HG02885 (cell line): ENCODE results near the gene EDEM2.
"Not testable (repeated sequence)": the region's sequence is repeated elsewhere in the genome, so short reads cannot be mapped to it uniquely, and the experiment has no call there.

Experiments used
- ATAC-seq: cut with Tn5 transposase; IDR thresholded peaks from one replicate; pipeline ENCODE4 v1.9.1; 2021; ENCODE audit warnings: mild to moderate bottlenecking; ENCODE audit not compliant: unreplicated experiment, poor library complexity

The EDEM2 gene

GRCh38 chr20:35133031-35133430 lies 14.1 kb downstream of the EDEM2 start:
- ATAC-seq, result no peak

- no peak for ATAC-seq
Measured at GRCh38 chr20:35131934-35132333, 15.2 kb downstream of the EDEM2 start.

GRCh38 chr20:35129647-35130069 lies 17.5 kb downstream of the EDEM2 start:
- ATAC-seq, result no peak

- no peak for ATAC-seq
Measured at GRCh38 chr20:35125753-35126152, 21.4 kb downstream of the EDEM2 start.

- ATAC-seq, result no peak
Measured at GRCh38 chr20:35122756-35123405, 24.3 kb downstream of the EDEM2 start.

- ATAC-seq, result no peak
Measured at GRCh38 chr20:35121186-35121585, 25.9 kb downstream of the EDEM2 start.

- ATAC-seq, result no peak
Measured at GRCh38 chr20:35120012-35120701, 27.0 kb downstream of the EDEM2 start.

- ATAC-seq, result no peak
Measured at GRCh38 chr20:35117629-35118028, 29.5 kb downstream of the EDEM2 start.

GRCh38 chr20:35117196-35117595 lies 29.9 kb downstream of the EDEM2 start:
- ATAC-seq, result no peak

GRCh38 chr20:35116258-35116657 lies 30.9 kb downstream of the EDEM2 start:
- ATAC-seq, result no peak

GRCh38 chr20:35115606-35116005 lies 31.5 kb downstream of the EDEM2 start:
- ATAC-seq, result no peak

- ATAC-seq, result not testable (repeated sequence)
Measured at GRCh38 chr20:35112276-35112675, 34.9 kb downstream of the EDEM2 start.

GRCh38 chr20:35111141-35111888 lies 35.8 kb downstream of the EDEM2 start:
- no peak for ATAC-seq

GRCh38 chr20:35108921-35109320 lies 38.2 kb downstream of the EDEM2 start:
- no peak for ATAC-seq

- ATAC-seq, result no peak
Measured at GRCh38 chr20:35106827-35107380, 40.2 kb downstream of the EDEM2 start.

GRCh38 chr20:35104685-35105295 lies 42.3 kb downstream of the EDEM2 start:
- no peak for ATAC-seq

- ATAC-seq, result no peak
Measured at GRCh38 chr20:35101620-35102019, 45.5 kb downstream of the EDEM2 start.

- no peak for ATAC-seq
Measured at GRCh38 chr20:35093267-35093884, 53.8 kb downstream of the EDEM2 start.

- ATAC-seq, result peak; percentile 93
Measured at GRCh38 chr20:35092524-35093266, 54.4 kb downstream of the EDEM2 start, which contains the start of gene TRPC4AP. TRPC4AP (minus strand) TSS chr20:35092807; CDS start chr20:35092781, 26 bp downstream.
